Heart right ventricle (tissue), 16 donors: ENCODE data around the gene PSMD2. TPM values are rescaled to one million over a fixed set of nuclear protein-coding genes. Genes with fewer than 3 reads are reported as not detected.

ENCODE experiments used
- ATAC-seq, 8 donors: fragments of 200-7000 bp; cut with Tn5 transposase; one replicate each; pipeline ENCODE4 v1.9.1; 2020; ENCODE audit warnings: mild to moderate bottlenecking in 8 of 8, moderate library complexity in 8 of 8, moderate number of reproducible peaks in 1 of 8
- DNase-seq, 2 donors: peaks; one replicate each; pipeline ENCODE4 v3.0.0-alpha.2; 2020
- H3K27ac ChIP-seq, 10 donors: fragments of 200-600 bp; sonication (generic) in 2 of 10; one replicate each; pipeline versions ENCODE4 v1.5.0 to v1.8.0; 2020 to 2022; ENCODE audit warnings: mild to moderate bottlenecking in 3 of 10
- H3K27me3 ChIP-seq, 7 donors: fragments of 200-600 bp; one replicate each; pipeline ENCODE4 v1.8.0; 2021 to 2022; ENCODE audit warnings: mild to moderate bottlenecking in 2 of 7
- H3K36me3 ChIP-seq, 9 donors: fragments of 200-600 bp; sonication (generic) in 1 of 9; one replicate each; pipeline versions ENCODE4 v1.5.0 to v1.8.0; 2020 to 2022; ENCODE audit warnings: mild to moderate bottlenecking in 2 of 9
- H3K4me1 ChIP-seq, 9 donors: fragments of 200-600 bp; sonication (generic) in 1 of 9; one replicate each; pipeline versions ENCODE4 v1.5.0 to v1.8.0; 2020 to 2022; ENCODE audit warnings: mild to moderate bottlenecking in 4 of 9
- H3K4me3 ChIP-seq, 10 donors: fragments of 200-600 bp; sonication (generic) in 2 of 10; one replicate each; pipeline versions ENCODE4 v1.5.0 to v1.8.0; 2020 to 2022; ENCODE audit warnings: mild to moderate bottlenecking in 7 of 10, moderate library complexity in 2 of 10
- H3K9me3 ChIP-seq, 11 donors: fragments of 200-600 bp in 10 of 11; sonication (generic) in 2 of 11; one replicate each; pipeline versions ENCODE4 v1.5.0 to v1.8.0; 2013 to 2022; ENCODE audit warnings: mild to moderate bottlenecking in 2 of 11, control low read depth in 1 of 11, moderate library complexity in 1 of 11
- CTCF ChIP-seq, 9 donors: fragments of 200-600 bp; sonication (generic) in 2 of 9; IDR thresholded peaks; one replicate each; pipeline versions ENCODE4 v1.5.0 to v1.8.0; 2021 to 2022; ENCODE audit warnings: antibody characterized with exemption in 9 of 9, mild to moderate bottlenecking in 5 of 9, moderate library complexity in 1 of 9
- WGBS, 2 donors: extraction: QIAGEN DNeasy Blood & Tissue Kit; methylation state at CpG; one replicate each; pipeline ENCODE4 v1.1.7; 2013; ENCODE audit warnings: inconsistent platforms in 1 of 2; 5-methylcytosine and 5-hydroxymethylcytosine counted together
- intact Hi-C, 10 donors: fragments of 100-400 bp; cut with DNase I; formaldehyde crosslinking; loops; one replicate each; pipeline versions ENCODE4 v1.11.1 to v1.14.2; 2022
- polyA plus RNA-seq, 2 donors: library from polyadenylated mRNA; stranded (reverse); fragments of 200-250 nt; gene quantifications; one replicate each; pipeline ENCODE4 v1.2.3, GENCODE V29; 2013
- total RNA-seq, 10 donors: library from RNA; stranded (reverse); fragmentation: NEBNext Ultra II Directional in 3 of 10; extraction: Animal tissue kit (Norgen Biotek cat#: 25700) in 3 of 10; gene quantifications; one replicate each; pipeline versions ENCODE4 v1.2.1 to v1.2.4, GENCODE V29; 2021 to 2023
- donor health status: Arrhythmogenic right ventricular cardiomyopathy.
- donor health status: ischemic (EF 13 %, LVEDD 7.1; RV severe dilation, severe dysfunction).
- donor health status: healthy with polysubstance abuse.
- donor health status: DM: no; HTN: yes; CAD: no.
- donor health status: DM: no; HTN: no; CAD: no.
- donor health status: ischemic (EF 25% LVEDD 6.9; RV normal size, moderate dysfunction).
- donor health status: ischemic (EF 25% LVEDD 5.7; RV mildly dilated, moderate dysfunction).
- donor health status: healthy.
- donor health status: DM: yes; HTN: yes; CAD: no.
- donor health status: Ischemic cardiomyopathy.
- donor health status: ischemic (EF 35%, LVEDD 5.7; RV mildly dilated, moderate dysfunction).
- donor health status: nonischemic (EF 11% LVEDD 7.7; RV severe dilation, severe dysfunction).
- donor health status: DM: yes; HTN: yes; CAD: no.
- donor health status: PGD.
- donor health status: ischemic (EF 29% LVEDD 5.4; RV normal size, mild dysfunction).
- donor health status: nonischemic (EF 23%, LVEDD 6.1; RV moderate dilation, normal function).

Gene PSMD2
- total and polyA plus RNA-seq, 12 donors, result 49.0 to 288 (median 231) TPM

DNA sequence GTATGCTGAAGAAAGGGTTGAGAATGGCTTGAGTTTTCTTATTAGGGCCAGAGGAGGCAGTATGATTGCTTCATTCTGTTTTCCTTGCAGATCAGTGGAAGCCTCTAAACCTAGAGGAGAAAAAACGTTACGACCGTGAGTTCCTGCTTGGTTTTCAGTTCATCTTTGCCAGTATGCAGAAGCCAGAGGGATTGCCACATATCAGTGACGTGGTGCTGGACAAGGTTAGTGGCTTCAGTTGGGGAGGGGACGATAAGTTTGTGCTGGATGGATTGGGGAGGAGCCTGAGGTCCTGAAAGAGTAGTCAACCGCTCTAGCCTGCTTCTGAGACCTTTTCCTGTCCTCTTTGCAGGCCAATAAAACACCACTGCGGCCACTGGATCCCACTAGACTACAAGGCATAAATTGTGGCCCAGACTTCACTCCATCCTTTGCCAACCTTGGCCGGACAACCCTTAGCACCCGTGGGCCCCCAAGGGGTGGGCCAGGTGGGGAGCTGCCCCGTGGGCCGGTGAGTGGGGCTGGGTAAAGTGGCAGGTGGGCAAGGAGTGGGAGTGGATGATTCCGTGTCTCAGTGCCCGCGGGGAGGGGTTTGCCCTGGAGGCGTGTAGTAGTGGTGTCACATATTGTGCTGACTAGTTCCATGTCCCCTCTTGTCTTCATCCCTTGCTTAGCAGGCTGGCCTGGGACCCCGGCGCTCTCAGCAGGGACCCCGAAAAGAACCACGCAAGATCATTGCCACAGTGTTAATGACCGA lies 23.9 kb downstream of the PSMD2 start:
- intact Hi-C loops, result no loop called here
- Histone ChIP-seq H3K27me3 (no peaks in the 10 kb centered on the region), H3K36me3 (peaks cover 25 to 90% (median 85%) of the 10 kb centered on the region in 9 donors), H3K27ac (peak overlapping the region in 6 of 10 donors; percentile 2 to 92 (median 56)), H3K9me3 (no peaks in the 10 kb centered on the region), H3K4me3 (no peak overlapping the region), H3K4me1 (peaks cover 7 to 57% (median 42%) of the 10 kb centered on the region in 9 donors)
- DNase-seq, result no peak
- 83 to 88% methylated on average over 20 of the region's 20 CpGs for WGBS, 2 donors
- no peak for TF ChIP-seq CTCF (IDR thresholded peaks at IDR 0.05)
- peak in 1 of 8 donors; percentile 43 for ATAC-seq

GRCh38 chr3:184323696-184324095 lies 24.7 kb downstream of the PSMD2 start:
- ATAC-seq (no peak), DNase-seq (no peak)
- H3K27ac ChIP-seq, result peak overlapping the region in 2 of 10 donors; percentile 4 to 31
- WGBS, 2 donors, result 82 to 87% methylated on average over 8 of the region's 8 CpGs
- TF ChIP-seq CTCF (IDR thresholded peaks at IDR 0.05), result no peak
- H3K36me3 ChIP-seq, result peaks cover 25 to 90% (median 86%) of the 10 kb centered on the region in 9 donors
- intact Hi-C loops, result no loop called here
- no peak overlapping the region for H3K4me3 ChIP-seq
- H3K27me3 ChIP-seq, result no peaks in the 10 kb centered on the region
- H3K4me1 ChIP-seq, result peaks cover 7 to 49% (median 36%) of the 10 kb centered on the region in 9 donors
- H3K9me3 ChIP-seq, result no peaks in the 10 kb centered on the region

- Histone ChIP-seq H3K36me3 (peaks cover 30 to 100% (median 99%) of the 10 kb centered on the region in 9 donors), H3K27me3 (no peaks in the 10 kb centered on the region), H3K4me3 (no peak overlapping the region), H3K4me1 (peaks cover 0 to 35% (median 24%) of the 10 kb centered on the region in 9 donors), H3K27ac (no peak overlapping the region), H3K9me3 (no peaks in the 10 kb centered on the region)
- 90 to 92% methylated on average over 13 of the region's 13 CpGs for WGBS, 2 donors
- intact Hi-C loops, result no loop called here
- TF ChIP-seq CTCF (IDR thresholded peaks at IDR 0.05), result no peak
- ATAC-seq (no peak), DNase-seq (no peak)
Observed at GRCh38 chr3:184325269-184325668, 26.2 kb downstream of the PSMD2 start.

DNA sequence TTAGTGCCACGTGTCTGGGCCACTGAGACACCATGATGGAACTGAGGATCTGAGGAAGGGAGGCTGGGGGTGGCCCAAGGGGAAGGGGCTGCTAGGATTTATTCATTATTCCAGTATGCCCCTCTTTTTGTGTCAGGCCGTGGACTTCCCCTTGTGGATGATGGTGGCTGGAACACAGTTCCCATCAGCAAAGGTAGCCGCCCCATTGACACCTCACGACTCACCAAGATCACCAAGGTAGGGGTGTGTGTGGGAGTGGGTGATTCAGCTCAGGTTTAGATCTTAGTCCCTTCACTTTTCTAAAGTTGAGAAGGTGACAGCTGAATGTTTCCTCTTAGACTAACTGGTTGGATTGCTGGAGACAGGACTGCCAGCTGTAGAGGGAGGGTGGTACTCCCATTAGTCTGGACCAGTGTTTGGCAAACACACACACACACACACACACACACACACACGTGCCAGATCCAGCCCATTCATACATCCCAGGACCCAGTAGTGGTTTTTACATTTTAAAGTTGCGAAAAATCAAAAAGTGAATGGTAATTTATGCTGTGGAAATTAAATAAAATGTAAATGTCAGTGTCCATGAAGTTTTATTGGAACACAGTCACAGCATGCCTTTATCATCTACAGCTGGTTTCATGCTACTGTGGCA lies 26.8 kb downstream of the PSMD2 start:
- WGBS, 2 donors, result 82 to 86% methylated on average over 6 of the region's 6 CpGs
- DNase-seq (no peak), ATAC-seq (no peak)
- Histone ChIP-seq H3K9me3 (no peaks in the 10 kb centered on the region), H3K27ac (no peak overlapping the region), H3K4me1 (peaks cover 0 to 29% (median 18%) of the 10 kb centered on the region in 9 donors), H3K36me3 (peaks cover 26 to 100% (median 100%) of the 10 kb centered on the region in 9 donors), H3K4me3 (no peak overlapping the region), H3K27me3 (no peaks in the 10 kb centered on the region)
- no peak for TF ChIP-seq CTCF (IDR thresholded peaks at IDR 0.05)
- intact Hi-C loops, result no loop called here
